Activated CD8-positive, alpha-beta memory T cell treated with anti-CD3 and anti-CD28 coated beads for 24 hours (primary cell): Measurements from ENCODE around the gene NKD1.
"Not testable (repeated sequence)": the region's sequence is repeated elsewhere in the genome, so short reads cannot be mapped to it uniquely, and the experiment has no call there.

ENCODE experiments used
- DNase-seq: peaks from one replicate; pipeline ENCODE4 v3.0.0-alpha.2; 2020

Gene NKD1

DNA sequence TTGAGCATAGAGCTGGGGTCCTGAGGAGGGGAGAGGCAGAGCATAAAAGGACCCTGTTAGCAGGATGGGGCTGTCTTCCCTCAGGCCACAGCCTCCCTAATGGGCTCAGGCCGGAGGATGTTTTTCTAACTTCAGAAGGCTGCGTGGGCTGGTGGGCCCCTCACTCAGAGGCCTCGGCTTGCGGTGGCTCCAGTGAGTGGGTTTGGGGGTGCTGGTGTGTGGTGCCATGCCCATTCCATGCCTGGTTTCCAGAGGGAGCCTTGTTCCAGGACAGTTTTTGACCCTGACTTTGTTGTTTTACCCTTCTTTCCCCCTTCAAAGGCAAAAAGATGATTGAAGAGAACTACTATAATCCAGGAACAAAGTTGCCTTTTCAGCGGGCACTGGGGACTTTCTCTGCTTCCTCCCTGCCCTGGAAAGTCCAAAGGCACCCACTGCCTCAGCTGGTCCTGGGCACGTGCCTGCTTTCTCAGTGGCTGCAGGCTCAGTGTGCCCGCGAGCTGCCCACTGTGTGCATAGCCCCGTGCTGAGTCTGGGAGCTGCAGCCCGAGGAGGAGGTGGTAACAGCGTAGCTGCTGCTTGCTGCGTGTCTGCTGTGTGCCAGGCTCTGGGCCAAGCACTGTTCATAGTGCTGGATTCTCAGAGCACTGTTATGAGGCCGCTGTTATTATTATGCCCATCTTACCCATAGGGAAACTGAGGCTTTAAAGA is 11.8 kb downstream of the NKD1 start:
- DNase-seq, result no peak

DNA sequence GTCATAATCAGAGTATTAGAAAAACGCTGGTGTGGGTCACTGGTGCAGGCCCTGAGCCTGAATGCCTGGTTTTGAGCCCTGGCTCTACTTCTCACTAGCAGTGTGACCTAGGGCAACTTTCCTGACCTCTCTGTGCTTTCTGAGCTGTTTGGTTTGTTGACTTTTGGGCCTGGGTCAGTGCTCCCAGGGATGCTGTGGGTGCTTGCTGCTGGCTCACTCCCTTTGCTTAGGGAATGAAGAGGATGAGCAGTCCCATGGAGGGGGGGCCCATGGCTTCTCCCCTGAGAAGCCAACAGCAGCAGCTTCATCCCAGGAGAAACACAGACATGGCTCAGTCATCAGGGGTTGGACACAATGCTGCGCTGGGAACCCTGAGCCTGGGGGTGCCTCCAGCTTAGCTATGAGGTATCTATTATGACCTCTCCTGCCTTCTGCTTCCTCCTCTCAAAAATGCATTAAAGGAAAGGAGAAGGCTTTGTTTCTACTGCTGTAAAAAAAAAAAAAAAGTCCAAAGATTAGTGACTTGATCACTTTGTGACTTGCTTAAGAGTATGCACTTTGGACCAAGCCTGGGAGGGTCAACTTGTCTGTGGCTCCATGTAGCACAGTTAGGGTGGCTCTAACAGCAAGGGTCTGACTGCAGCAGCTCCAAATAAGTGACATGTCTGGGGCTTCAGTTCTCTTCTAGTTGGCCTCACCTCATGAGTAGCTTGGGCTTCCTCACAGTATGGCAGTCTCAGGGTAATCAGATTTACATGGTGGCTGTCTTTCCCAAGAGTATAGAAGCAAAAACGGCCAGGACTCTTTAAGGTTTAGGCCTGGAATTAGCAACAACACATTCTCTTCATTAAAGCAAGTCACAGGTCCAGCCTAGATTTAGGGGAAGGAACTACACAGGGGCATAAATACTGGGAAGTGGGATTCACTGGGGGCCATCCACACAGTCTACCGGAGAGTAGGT is 13.0 kb downstream of the NKD1 start:
- DNase-seq, result no peak

DNA sequence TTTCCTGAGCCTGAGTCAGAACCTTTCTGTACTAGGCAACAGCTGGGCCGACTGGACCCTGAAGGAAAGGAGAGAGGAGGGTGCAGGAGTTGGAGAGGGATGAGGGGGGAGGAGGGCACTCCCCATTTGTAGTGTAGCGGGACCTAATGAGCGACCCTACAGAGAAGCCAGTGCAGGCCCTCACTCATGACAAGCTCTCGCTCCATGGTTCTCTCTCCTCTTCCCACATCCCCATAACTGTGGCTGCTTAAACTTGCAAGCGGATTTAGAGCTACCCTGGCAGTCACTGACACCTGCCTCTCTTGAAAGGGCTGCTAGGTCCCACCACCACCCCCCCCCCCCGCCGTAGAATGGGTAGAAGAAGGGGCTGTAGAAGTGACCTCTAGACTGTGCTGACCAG is 14.5 kb downstream of the NKD1 start:
- no peak for DNase-seq

DNA sequence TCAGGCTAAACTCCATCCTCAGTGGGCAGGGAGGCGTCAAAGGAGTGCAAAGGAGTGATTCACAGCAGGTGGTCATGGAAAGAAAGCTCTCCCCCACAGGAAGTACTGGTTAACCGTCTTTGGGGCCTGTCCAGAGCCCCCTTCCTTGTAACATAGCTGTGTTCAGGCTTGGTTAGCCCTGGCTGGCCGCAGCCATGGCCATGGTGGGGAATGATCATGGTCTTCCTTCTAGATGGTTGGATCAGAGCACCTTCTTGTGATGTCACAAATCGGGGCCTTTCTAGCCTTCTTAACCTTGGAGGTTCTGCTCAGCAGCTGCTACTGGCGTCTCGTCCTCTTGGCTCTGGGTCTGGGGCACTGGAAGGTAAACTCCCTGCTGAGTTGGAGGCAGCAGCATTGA is 15.8 kb downstream of the NKD1 start:
- no peak for DNase-seq

DNA sequence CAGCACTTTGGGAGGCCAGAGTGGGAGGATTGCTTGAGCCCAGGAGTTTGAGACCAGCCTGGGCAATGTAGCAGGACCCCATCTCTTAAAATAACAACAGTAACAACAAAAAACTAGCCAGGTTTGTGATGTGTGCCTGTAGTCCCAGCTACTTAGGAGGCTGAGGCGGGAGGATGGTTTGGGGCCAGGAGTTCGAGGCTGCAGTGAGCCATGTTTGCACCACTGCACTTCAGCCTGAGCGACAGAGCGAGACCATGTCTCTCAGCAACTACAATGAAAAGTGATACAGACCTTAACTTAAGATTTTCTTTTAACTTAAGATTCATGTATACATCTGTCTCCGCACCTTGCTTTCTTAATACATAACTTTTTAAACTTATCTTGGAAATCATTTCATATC is 17.2 kb downstream of the NKD1 start:
- no peak for DNase-seq

DNA sequence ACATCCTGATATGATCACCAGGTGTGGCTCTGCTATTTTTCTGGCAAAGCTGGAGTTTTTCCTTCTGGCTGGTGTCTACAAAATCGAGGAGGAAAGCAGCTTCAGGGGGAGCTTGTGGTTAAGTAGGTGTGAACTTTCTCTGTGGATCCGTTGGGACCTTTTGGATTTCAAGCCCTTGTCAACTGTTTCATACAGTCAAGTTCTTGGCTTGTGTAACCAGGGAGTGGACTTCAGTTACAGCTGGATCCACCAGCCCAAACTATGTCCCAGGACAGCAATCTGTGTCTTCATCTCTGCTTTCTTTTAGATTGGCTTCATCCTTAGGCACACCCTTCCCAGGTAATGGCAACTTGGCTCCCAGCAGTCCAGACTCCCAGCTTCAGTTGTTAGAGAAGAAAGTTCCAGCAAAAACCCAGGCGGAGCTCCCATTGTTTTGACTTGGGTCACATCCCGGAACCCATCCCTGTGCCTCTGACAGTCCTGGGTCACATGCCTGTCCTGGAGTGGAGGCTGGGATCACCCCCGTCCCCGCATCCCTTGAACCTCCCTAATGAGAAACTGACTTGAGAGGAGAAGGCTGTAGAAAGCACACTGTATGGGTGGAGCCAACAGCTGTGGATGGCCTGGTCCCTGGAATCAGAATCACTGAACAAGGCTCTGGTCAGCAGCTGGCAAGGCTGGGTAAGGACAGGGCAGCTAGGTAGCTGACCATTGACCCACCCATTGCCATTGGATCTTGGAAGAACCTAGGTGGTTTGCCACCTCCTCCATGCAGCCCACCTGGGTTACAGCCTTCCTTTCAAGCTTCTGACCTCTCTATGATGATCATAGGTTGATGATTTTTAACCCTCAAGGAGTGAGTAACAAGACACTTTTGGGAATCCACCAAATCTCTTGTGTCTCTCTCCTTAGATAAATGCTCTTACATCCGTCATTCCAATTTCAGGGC is 18.1 kb downstream of the NKD1 start:
- DNase-seq, result no peak

DNA sequence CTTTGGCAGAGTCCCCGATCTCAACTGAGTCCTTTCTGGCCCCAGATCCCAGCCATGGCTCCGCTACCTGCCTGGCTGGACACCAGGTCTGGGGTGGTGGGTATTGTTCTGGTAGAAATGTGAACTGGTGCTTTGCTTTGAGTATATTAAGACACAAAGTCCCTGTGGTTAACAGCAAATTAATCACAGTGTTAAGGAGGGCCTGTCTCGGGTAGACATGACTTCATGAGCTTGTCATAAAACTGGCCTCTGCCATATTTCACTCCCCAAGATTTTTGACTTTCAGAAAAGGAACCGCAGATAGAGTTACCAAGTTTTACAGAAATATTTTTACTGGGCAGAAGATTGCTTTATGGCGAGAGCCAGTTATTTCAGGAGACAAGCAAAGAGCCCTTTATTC is 19.5 kb downstream of the NKD1 start:
- DNase-seq, result no peak

DNA sequence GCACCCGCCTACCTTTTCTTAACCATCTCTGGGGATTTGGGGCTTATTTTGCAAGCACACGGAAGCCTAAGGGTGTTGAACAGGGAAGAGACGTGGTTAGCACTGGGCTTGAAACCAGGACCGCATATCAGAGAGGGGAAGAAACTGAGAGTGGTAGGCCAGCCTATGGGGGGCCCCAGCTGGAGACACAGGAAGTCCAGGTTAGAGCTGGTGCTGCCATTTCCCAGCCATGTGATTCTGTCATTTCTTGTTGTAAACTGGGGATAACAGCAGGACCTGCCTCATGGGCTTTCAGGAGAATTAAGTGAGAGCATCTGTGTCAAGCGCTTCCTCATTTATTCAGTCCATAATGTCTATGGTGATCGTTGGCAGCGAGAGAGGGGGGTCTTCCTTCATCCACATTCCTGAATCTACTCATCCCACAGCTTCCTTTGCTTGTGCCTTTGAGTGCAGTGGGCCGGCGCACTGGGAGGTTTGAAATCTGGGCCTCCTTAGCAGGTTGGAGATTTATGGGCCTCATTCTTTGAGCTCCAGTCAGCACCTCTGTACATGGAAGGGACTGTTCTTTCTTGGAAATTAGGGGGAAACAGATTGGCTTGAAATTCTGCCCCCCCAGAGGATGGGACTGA is 20.1 kb downstream of the NKD1 start:
- no peak for DNase-seq

DNA sequence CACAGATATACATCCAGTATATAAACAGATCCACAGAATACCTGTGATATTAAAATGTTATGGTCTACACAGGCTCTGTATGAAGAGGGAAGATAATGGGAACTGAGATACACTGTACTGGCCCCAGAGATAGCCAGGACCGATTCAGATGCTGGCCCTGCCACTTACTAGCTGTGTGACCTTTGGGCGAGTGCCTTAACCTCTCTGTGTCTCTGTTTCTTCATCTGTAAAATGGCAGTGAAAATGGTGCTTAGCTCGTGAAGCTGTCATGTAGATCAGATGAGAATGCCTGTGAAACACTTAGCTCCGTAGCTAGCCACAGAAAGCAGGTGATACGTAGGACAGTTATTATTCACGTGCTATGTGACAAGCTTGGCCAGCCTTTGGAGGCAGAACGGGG is 22.2 kb downstream of the NKD1 start:
- DNase-seq, result no peak

DNA sequence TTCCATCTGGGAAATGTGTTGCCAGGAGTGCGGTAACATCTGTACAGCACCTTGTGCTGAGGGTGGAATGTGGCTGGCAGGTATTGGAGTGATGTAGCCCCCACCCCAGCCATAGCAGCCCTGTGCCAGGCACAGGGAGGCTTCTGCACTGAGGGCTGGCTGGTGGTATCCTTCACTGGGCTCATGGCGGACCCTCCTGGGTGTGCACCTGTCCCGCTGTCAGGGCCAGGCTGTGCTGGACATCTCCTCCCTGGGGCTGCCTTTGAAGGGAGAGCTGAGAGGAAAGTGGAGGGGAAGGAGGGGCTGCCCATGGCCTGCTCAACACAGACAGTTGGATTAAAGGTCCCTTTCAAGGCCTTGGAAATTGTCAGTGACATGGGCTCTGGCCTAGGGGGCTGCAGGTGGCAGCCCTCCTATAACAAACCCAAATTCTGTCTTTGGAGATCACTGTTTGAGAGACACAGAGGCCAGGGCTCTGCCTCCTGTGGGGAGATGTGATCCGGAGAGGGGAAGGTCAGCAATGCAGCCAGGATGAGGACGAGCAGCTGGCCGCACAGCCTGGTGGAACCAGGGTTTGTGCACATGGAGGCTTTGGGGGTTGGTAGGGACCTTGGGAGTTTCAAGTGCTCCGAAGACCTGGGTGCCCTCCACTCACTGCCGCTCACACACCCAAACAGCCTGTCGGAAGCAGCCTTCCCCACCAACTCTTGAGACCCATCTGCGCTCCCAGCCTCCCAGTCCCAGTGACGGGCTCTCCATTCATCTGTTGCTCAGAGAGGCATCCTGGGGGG is 22.8 kb downstream of the NKD1 start:
- no peak for DNase-seq

DNA sequence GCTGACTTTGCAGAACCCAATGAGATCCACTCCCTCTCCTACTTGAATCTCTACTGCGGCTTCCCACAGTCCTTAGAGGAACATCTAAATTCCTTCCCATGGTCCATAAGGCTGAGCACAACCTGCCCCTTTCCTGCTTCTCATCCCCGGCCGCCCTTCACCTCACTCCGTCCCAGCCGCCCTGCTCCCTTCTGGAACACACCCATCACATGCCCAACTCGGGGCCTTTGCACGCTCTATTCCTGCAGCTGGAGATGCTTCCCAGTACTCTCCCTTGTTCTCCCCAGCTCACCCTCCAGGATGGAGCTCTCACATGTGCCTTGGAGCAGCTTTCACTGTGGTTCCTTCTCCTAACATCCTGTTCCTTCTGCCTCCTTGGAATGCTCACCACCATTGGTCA is 23.6 kb downstream of the NKD1 start:
- no peak for DNase-seq

DNA sequence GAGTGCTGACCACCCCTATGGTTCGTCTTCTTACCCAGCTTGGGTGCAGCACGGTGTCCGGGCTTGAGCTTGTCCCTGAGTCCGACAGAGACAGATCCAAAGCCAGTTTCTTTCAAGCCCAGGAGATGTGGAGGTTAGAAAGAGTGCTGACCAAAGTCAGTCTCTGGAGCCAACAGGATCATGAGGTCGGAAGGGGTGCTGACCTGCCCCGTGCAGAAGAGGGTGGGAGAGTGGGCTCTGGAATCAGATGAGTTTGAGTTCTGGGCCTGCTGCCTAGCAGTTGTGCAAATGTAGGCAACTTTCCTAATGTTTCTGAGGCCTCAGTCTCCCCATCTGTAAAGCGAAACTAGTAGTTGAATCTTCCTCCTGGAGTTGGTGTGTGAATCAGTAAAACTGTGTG is 24.5 kb downstream of the NKD1 start:
- DNase-seq, result no peak

DNA sequence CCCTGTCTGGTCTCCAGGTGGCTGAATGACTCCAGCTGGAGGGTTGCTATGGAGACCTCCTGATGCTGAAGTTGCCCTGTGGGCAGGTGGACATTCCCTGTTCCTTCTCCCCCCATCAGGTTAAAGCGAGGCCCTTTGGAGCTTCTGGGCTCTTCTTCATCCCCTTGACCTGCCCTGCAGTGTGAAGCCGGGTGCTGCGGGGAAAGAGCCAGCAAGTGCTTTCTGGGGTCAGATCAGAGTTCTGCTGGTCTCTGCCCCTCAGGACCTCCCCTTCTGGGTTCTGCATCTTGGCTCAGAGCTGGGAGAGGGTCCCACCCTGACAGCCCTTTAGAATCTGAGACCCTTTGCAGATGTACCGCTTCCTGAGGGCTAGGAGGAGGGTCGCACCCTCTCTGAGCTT is 25.1 kb downstream of the NKD1 start:
- DNase-seq, result no peak

DNA sequence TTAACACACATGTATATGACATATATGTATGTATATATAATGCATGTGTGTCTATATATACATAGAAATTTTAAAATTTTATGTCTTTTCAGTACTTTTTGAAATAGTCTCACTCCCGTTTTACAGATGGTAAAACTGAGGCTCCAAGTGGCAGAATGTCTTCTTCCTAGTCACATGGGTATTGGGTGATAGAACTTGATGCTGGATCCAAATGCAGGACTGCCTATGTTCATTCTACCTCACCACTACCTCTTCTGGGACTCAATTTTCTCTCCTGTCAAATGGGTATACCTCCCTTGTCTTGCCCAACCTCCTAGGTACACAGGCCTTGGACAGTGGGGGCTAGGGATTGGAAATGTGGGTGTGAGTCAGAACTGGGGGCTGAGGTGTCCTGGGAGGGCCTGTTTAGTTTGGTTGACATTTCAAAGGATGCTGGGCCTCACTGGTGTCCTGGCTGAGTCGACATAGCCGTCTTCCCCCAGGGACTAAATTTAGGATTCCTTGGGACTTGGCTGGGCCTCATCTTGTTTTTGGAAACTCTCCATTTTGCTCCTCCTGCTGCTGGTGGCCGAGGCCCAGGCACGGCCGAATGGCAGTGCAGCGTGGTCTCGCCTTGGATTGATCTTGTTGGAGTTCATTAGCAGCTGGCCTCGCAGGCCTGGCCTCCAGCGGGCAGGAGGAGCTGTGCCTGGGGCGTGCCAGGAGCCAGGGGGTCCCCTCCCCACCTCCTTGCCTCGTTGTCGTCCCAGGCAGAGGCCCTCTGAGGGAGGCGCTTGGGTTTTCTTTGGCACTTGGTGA is 25.9 kb downstream of the NKD1 start:
- DNase-seq, result no peak

DNA sequence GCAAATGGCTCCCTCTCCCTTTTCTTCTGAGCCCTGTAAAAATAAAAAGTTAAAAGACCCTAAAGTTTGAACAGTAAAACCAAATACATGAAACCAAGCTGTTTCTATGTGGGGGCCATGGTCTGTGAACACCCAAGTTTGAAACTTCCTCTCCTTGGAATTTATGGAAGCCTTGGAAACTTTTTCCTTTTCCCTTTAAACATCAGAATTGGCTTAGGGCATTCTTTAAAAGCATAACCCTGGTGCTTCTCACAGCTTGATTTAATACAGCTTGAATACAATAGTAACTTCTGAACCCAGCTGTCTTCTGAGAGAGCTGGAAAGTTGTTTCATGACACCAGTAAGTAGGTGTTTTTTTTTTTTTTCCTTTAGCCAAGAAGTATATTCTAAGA is 26.5 kb downstream of the NKD1 start:
- no peak for DNase-seq

DNA sequence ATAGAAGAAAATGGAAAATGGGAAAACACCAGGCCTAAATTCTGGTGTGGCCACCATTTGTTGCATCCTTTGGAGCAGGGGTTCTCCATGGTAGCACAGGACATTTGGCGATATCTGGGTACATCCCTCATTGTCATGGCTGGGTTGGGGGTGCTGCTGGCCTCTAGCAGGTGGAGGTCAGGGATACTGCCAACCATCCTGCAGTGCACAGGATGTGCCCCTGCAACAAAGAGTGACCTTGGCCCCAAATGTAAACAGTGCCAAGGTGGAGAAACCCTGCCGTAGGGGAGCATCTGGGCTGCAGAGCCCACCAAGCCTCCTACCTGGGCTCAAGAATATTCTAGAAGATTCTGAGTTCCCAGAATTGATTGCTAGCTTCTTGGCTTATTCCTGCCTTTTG is 27.5 kb downstream of the NKD1 start:
- no peak for DNase-seq

DNA sequence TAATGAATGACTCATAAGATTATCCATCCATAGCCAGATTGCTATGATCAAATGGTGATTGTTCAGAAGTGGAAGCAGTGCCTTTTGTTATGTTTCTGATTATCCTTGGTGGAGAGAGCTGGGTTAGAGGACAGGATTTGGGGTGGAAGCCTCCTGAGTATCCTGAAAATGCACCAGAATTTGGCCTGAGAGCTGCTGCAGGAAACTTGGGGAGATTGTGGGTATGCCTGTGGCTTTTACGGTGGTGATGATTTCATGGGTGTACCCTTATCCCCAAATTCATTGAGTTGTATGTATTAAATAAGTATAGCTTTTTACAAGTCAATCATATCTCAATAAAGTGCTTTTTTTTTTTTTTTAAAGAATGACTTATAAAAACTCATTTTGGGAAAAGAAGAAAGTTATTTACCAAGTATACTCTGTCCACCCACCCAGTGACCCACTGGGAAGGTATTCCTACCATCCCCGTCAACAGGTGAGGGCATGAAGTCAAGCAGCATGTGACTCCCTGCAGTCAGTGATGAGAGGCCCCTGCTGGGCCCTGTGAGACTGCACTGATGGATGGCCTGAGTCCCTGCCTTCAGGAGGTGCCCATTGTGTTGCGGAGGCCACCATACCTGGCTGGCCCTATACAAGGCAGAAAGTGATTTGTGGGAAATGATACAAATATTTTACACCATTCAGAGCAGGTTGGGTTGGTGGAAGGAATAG is 28.4 kb downstream of the NKD1 start:
- no peak for DNase-seq

DNA sequence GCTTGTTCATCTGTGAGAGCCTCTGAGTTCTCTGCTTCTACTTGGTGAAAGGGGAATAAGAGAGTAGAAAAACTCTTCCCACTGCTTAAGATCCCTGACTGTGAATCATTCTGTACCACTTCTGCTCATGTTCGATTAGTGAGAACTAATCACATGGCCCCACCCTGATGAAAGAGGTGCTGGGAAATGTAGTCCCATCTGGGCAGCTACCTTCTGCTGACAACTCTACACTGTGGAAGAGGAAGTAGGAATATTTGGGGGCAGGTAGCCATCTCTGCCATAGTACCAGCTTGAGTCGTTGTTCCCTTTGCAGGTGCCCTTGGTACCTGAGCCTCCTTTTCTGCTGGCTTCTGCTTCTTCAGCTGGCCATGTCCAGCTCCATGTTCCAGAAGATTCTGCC is 29.9 kb downstream of the NKD1 start:
- no peak for DNase-seq

DNA sequence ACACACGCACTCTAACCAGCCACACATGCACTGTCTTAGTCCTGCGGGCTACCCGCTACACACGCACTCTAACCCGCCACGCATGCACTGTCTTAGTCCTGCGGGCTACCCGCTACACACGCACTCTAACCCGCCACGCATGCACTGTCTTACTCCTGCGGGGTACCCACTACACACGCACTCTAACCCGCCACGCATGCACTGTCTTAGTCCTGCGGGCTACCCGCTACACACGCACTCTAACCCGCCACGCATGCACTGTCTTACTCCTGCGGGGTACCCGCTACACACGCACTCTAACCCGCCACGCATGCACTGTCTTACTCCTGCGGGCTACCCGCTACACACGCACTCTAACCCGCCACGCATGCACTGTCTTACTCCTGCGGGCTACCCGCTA is 31.2 kb downstream of the NKD1 start:
- DNase-seq, result not testable (repeated sequence)

DNA sequence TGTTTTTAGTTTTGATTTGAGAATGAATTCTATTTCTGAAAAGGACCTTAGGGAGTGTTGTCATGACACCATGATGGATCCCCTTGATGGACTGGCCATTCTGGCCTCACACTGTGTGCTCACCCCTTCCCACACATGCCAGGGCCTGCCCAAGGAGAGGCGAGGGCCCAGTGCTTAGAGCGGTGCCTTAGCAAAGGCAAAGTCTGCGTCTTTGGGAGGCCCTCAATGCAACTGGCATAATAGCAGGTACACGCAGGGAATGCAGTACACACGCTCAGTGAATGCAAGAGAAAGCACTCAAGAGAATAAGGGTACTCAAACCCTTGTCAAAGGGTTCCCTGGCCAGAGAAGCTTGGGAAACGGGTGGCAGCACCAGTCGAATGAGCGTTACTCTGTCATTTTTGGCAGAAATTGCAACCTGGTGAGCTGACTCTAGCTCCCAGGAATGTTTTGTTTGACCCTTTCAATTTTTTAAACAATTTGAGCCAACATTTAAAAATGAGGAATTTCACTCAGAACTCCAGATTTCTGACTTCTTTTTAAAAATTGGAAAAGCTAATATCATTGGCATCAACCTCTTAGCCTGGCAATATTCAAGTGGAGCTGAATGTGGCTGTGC is 32.1 kb downstream of the NKD1 start:
- no peak for DNase-seq
